K562 (cell line): ENCODE measurements around the gene BIRC5. TPM values are rescaled to one million over a fixed set of nuclear protein-coding genes. Genes with fewer than 3 reads are reported as not detected.

Experiments used
- ADNP ChIP-seq: fragments of 200-800 bp; sonication (Bioruptor generic); IDR thresholded peaks from 2 replicates; pipeline ENCODE4 v1.6.1; 2016; ENCODE audit warnings: missing genetic modification characterization, missing compliant biosample characterization
- ARID1B ChIP-seq: fragments of 450-650 bp; IDR thresholded peaks from 2 replicates; pipeline ENCODE4 v1.6.1; 2016; ENCODE audit warnings: antibody characterized with exemption, mild to moderate bottlenecking, inconsistent platforms
- ELF2 ChIP-seq: fragments of 250-450 bp; sonication (Bioruptor Pico); IDR thresholded peaks from 2 replicates; pipeline ENCODE4 v1.5.0; 2021; ENCODE audit warnings: mild to moderate bottlenecking
- FUS ChIP-seq: fragments of 200-400 bp; formaldehyde crosslinking; optimal IDR thresholded peaks from 2 replicates; pipeline ENCODE3; 2017; ENCODE audit warnings: low read depth, low read length
- HDAC6 ChIP-seq: IDR thresholded peaks from 2 replicates; pipeline ENCODE4 v1.6.1; 2012; ENCODE audit warnings: low read depth, mild to moderate bottlenecking, control low read depth, inconsistent platforms, low read length, moderate library complexity
- HDAC8 ChIP-seq: fragments of 450-650 bp; IDR thresholded peaks from 2 replicates; pipeline ENCODE4 v1.6.1; 2016; ENCODE audit warnings: mild to moderate bottlenecking, missing genetic modification characterization, moderate library complexity, missing compliant biosample characterization
- ILF3 ChIP-seq: fragments of 450-650 bp; IDR thresholded peaks from 2 replicates; pipeline ENCODE4 v1.6.1; 2018; ENCODE audit warnings: antibody characterized with exemption, mild to moderate bottlenecking, moderate library complexity, borderline replicate concordance
- IRF2 ChIP-seq: sonication (generic); formaldehyde crosslinking; IDR thresholded peaks from 2 replicates; pipeline ENCODE4 v1.8.1; 2022; ENCODE audit warnings: mild to moderate bottlenecking, missing genetic modification reagents
- KAT7 ChIP-seq: sonication (generic); formaldehyde crosslinking; IDR thresholded peaks from 2 replicates; pipeline ENCODE4 v1.8.0; 2022; ENCODE audit warnings: missing genetic modification reagents, mild to moderate bottlenecking, borderline replicate concordance
- MYBL2 ChIP-seq, 2 experiments: fragments of 450-650 bp in 1 of 2; sonication (generic) in 1 of 2; formaldehyde crosslinking in 1 of 2; IDR thresholded peaks; 2 replicates each; pipeline versions ENCODE4 v1.6.1 to v1.8.1; 2017 to 2022; ENCODE audit warnings: borderline replicate concordance in 1 of 2, inconsistent platforms in 1 of 2, low read depth in 1 of 2, mild to moderate bottlenecking in 1 of 2, missing genetic modification reagents in 1 of 2, moderate library complexity in 1 of 2
- NCOA6 ChIP-seq: fragments of 450-650 bp; IDR thresholded peaks from 2 replicates; pipeline ENCODE4 v1.6.1; 2017; ENCODE audit warnings: mild to moderate bottlenecking
- PHB ChIP-seq: fragments of 250-450 bp; sonication (Bioruptor Pico); IDR thresholded peaks from 2 replicates; pipeline ENCODE4 v1.5.0; 2021
- POLR2A ChIP-seq: fragments of 450-650 bp; conservative IDR thresholded peaks from 2 replicates; pipeline ENCODE4 v1.6.1; 2016
- POU5F1 ChIP-seq: fragments of 150-350 bp; IDR thresholded peaks from 2 replicates; pipeline ENCODE4 v1.6.1; 2014; ENCODE audit warnings: borderline replicate concordance, low read length, low read depth, mild to moderate bottlenecking; ENCODE audit not compliant: partially characterized antibody
- PRPF4 ChIP-seq: fragments of 200-400 bp; formaldehyde crosslinking; IDR thresholded peaks from one replicate; pipeline ENCODE4 v1.6.1; 2017; ENCODE audit warnings: low read length, low read depth, mild to moderate bottlenecking; ENCODE audit not compliant: insufficient read depth, poor library complexity, severe bottlenecking
- PTRF ChIP-seq: fragments of 450-650 bp; IDR thresholded peaks from 2 replicates; pipeline ENCODE4 v1.6.1; 2016; ENCODE audit warnings: mild to moderate bottlenecking, missing genetic modification characterization, missing compliant biosample characterization
- RBM17 ChIP-seq: fragments of 200-400 bp; formaldehyde crosslinking; IDR thresholded peaks from 2 replicates; pipeline ENCODE4 v1.6.1; 2017; ENCODE audit warnings: low read depth, mild to moderate bottlenecking, low read length, borderline replicate concordance
- SLC30A9 ChIP-seq: fragments of 250-450 bp; sonication (Bioruptor Pico); IDR thresholded peaks from 2 replicates; pipeline ENCODE4 v1.8.0; 2022; ENCODE audit warnings: mild to moderate bottlenecking, moderate library complexity
- SMARCB1 ChIP-seq: IDR thresholded peaks from 2 replicates; pipeline ENCODE4 v1.6.1; 2011; ENCODE audit warnings: improper control_type of control experiment, low read depth; ENCODE audit not compliant: insufficient read length
- SNAPC5 ChIP-seq: fragments of 250-450 bp; sonication (Bioruptor Pico); IDR thresholded peaks from 2 replicates; pipeline ENCODE4 v1.8.0; 2021; ENCODE audit warnings: moderate library complexity, mild to moderate bottlenecking, inconsistent platforms
- SREBF1 ChIP-seq: fragments of 150-350 bp; IDR thresholded peaks from 2 replicates; pipeline ENCODE4 v1.6.1; 2014; ENCODE audit warnings: antibody characterized with exemption, low read depth, low read length, borderline replicate concordance
- TEAD1 ChIP-seq, 2 experiments: fragments of 450-650 bp in 1 of 2; sonication (generic) in 1 of 2; formaldehyde crosslinking; IDR thresholded peaks; 2 replicates each; pipeline versions ENCODE4 v1.4.0 to v1.8.0; 2020 to 2022; ENCODE audit warnings: mild to moderate bottlenecking in 2 of 2, missing genetic modification reagents in 1 of 2
- ZBTB8A ChIP-seq: fragments of 450-650 bp; IDR thresholded peaks from 2 replicates; pipeline ENCODE4 v1.6.1; 2018; ENCODE audit warnings: mild to moderate bottlenecking, moderate library complexity; ENCODE audit not compliant: partially characterized antibody
- ZC3H11A ChIP-seq: IDR thresholded peaks from 2 replicates; pipeline ENCODE4 v1.6.1; 2012; ENCODE audit warnings: low read depth, low read length, improper control_type of control experiment
- ZNF133 ChIP-seq: fragments of 250-450 bp; sonication (Bioruptor Pico); IDR thresholded peaks from 2 replicates; pipeline ENCODE4 v1.4.0; 2020; ENCODE audit warnings: mild to moderate bottlenecking
- ZNF140 ChIP-seq: fragments of 250-450 bp; sonication (Bioruptor Pico); IDR thresholded peaks from 2 replicates; pipeline ENCODE4 v1.8.0; 2021; ENCODE audit warnings: moderate library complexity, mild to moderate bottlenecking, inconsistent platforms
- ZNF143 ChIP-seq: sonication (generic); formaldehyde crosslinking; IDR thresholded peaks from 2 replicates; pipeline ENCODE4 v1.9.0; 2022; ENCODE audit warnings: mild to moderate bottlenecking, missing genetic modification reagents
- ZNF232 ChIP-seq: sonication (generic); formaldehyde crosslinking; IDR thresholded peaks from 2 replicates; pipeline ENCODE4 v1.8.0; 2022; ENCODE audit warnings: mild to moderate bottlenecking, missing genetic modification reagents
- ZNF239 ChIP-seq: fragments of 250-450 bp; sonication (Bioruptor Pico); IDR thresholded peaks from 2 replicates; pipeline ENCODE4 v1.4.0; 2020; ENCODE audit warnings: mild to moderate bottlenecking
- ZNF507 ChIP-seq: conservative IDR thresholded peaks from 2 replicates; pipeline ENCODE4 v1.6.1; 2017; ENCODE audit warnings: missing genetic modification characterization, missing compliant biosample characterization
- ZNF778 ChIP-seq: fragments of 450-650 bp; formaldehyde crosslinking; IDR thresholded peaks from 2 replicates; pipeline ENCODE4 v1.4.0; 2020; ENCODE audit warnings: mild to moderate bottlenecking, moderate library complexity
- ZSCAN32 ChIP-seq: fragments of 450-650 bp; formaldehyde crosslinking; IDR thresholded peaks from 2 replicates; pipeline ENCODE4 v1.4.0; 2020; ENCODE audit warnings: mild to moderate bottlenecking, moderate library complexity
- polyA plus RNA-seq, 8 experiments: library from polyadenylated mRNA; depleted of rRNA in 4 of 8; stranded (reverse) in 5 of 8; unstranded in 3 of 8; fragments of >200 nt; fragmentation: Nextera tagmentation in 2 of 8; fragmentation: Illumina TruSeq in 1 of 8; extraction: Ambion mirVana in 2 of 8; extraction: Trizol in 1 of 8; gene quantifications; 2 replicates each; pipeline versions ENCODE4 v1.2.1 to v1.2.3, GENCODE V29; 2011 to 2014; ENCODE audit warnings: inconsistent platforms in 1 of 8, missing spikeins in 1 of 8
- total RNA-seq, 7 experiments: library from RNA; depleted of rRNA in 6 of 7; stranded (reverse); fragments of >200 nt in 6 of 7; fragmentation: Illumina TruSeq in 2 of 7; extraction: Trizol in 2 of 7; gene quantifications; 2 replicates each; pipeline versions ENCODE4 v1.2.1 to v1.2.3, GENCODE V29; 2011 to 2021; ENCODE audit warnings: low replicate concordance in 1 of 7

BIRC5 gene
- total and polyA plus RNA-seq, 9 of the 15 experiments (the other 6 are each of a cell fraction or from before 2014, with no cell fraction given), result 64.4 to 140 (median 101) TPM

- TF ChIP-seq ZSCAN32 (CRISPR knock-in tag), result 0 out of 2 replicates have a peak, but pooled peaks have one; percentile 14
- no peak for TF ChIP-seq POU5F1
- peak; percentile 86; the same call in 1 of the 2 replicates for TF ChIP-seq KAT7 (CRISPR knock-in tag)
- TF ChIP-seq PRPF4, result peak; percentile 68
- no peak for TF ChIP-seq SMARCB1
- 0 out of 2 replicates have a peak, but pooled peaks have one; percentile 32 for TF ChIP-seq ZNF133 (CRISPR knock-in tag)
- TF ChIP-seq ZNF778 (CRISPR knock-in tag), result no peak
- TF ChIP-seq ZNF239 (CRISPR knock-in tag), result no peak
- no peak for TF ChIP-seq FUS
- no peak for TF ChIP-seq SREBF1
- TF ChIP-seq POLR2A, result peak; percentile 97
- no peak for TF ChIP-seq ZNF143
- no peak for TF ChIP-seq PHB (CRISPR knock-in tag)
- TF ChIP-seq ZBTB8A, result no peak
- peak; percentile 71; the same call in 1 of the 2 replicates for TF ChIP-seq ZNF232 (CRISPR knock-in tag)
- no peak for TF ChIP-seq ADNP (tag)
- TF ChIP-seq ILF3, result no peak
- no peak for TF ChIP-seq ELF2 (CRISPR knock-in tag)
- no peak for TF ChIP-seq SNAPC5
- no peak for TF ChIP-seq SLC30A9
- no peak for TF ChIP-seq HDAC6
- no peak for TF ChIP-seq ZC3H11A
- TF ChIP-seq MYBL2 (IDR thresholded peaks at IDR 0.05; ENCODE audit: low read depth), result peak; percentile 98
- TF ChIP-seq MYBL2 (CRISPR knock-in tag; IDR thresholded peaks at IDR 0.05; ENCODE audit: borderline replicate concordance), result peak; percentile 87; the same call in 1 of the 2 replicates
- no peak for TF ChIP-seq RBM17
- peak; percentile 25; the same call in 1 of the 2 replicates for TF ChIP-seq ARID1B
- TF ChIP-seq ZNF507 (tag), result no peak
- TF ChIP-seq PTRF, result no peak
- 0 out of 2 replicates have a peak, but pooled peaks have one; percentile 66 for TF ChIP-seq HDAC8 (tag)
- no peak for TF ChIP-seq NCOA6
- no peak for TF ChIP-seq IRF2
- peak; percentile 100 for TF ChIP-seq TEAD1 (CRISPR knock-in tag; IDR thresholded peaks at IDR 0.05)
- no peak for TF ChIP-seq ZNF140
These were observed 27.1 kb upstream of the BIRC5 start, which contains the start of the genes AFMID and TK1 (continued) for GRCh38 chr17:78186692-78187595.
